ENCODE measurements around the gene MLF2.

MLF2 gene

DNA sequence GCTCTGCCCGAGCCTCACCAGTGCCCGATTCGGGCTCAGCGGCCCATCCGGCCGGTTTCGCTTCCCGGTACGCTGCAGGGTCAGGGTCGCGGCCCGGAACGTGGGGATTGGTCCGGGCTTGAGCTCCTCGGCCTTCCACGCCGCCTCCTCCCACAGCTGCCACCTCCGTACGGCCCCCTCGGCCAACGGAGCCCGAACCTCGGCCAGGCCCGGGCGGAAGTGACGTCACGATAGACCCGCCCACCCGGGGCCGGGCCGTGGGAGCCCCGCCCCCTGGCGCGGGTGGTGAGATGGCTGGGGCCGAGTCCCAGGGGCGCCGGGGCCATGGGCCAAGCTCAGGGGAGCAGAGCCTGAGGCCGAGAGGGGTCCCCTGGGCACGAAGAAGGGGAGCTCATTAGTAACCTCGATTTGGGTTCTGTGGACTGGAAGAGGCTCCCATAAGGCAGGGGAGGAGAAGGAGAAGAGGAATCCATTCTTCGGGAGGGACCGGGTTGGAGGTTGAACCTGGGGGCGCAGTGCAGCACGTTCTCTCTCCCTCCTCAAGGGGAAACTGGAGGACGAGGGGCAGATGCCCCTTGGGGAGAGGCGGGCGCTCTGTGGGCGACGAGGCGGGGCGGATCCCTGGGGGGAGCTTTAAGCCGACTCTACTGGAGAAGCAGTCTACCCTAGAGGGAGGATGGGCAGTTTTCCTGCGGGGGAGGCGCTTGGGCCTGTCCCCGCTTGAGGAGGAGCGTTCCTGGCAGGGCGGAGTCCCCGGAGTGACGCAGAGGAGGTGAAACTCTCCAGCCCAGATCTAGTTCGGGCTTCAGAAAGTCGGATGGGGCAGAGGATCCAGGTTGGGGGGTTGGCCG, at the start of gene MLF2:
Gene MLF2 (minus strand): TSS at position 221 of the 851 bp plus-strand sequence. CDS start 807 bp downstream, outside the sequence.
- DNase-seq = peak; percentile 97

DNA sequence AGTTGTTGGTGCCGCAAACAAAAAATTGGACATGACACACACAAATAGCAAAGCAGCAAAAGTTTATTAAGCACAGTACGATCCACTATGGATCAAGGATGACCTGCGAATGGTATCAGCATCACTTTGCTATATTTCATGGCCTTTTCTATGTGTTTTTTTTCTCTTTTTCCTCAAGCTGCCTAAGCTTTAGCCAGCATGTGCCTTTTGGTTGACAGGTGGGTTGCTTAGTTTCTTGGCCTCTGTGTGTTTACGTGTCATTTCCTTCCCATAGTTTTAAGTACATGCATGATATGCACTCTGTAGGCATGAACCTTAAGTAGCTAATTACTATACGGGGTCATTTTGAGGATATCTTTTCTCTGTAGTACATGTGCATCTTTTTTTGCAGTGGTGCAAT, 46.2 kb upstream of the MLF2 start:
- DNase-seq = no peak

DNA sequence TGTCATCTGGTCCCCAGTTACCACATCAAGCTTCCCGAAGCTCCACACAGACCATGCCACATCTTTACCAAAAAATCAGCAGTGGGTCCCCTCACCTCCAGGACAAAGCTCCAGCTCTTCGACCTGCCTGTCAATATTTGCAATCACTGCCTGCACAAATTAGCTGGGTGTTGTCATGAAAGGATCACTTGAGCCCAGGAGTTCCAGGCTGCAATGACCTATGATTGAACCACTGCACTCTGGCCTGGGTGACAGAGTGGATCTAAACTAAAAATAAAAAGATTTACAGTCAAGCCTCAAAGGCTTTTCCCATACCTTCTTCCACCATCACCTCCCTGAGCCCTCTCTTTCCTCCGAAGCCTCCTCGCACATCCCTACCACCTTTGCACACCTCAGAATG, 43.6 kb upstream of the MLF2 start:
- no peak for DNase-seq

GRCh38 chr12:6795088-6795487, 42.1 kb upstream of the MLF2 start:
- DNase-seq = no peak

- DNase-seq = no peak
Observed at GRCh38 chr12:6792522-6793201, 39.7 kb upstream of the MLF2 start.

DNA sequence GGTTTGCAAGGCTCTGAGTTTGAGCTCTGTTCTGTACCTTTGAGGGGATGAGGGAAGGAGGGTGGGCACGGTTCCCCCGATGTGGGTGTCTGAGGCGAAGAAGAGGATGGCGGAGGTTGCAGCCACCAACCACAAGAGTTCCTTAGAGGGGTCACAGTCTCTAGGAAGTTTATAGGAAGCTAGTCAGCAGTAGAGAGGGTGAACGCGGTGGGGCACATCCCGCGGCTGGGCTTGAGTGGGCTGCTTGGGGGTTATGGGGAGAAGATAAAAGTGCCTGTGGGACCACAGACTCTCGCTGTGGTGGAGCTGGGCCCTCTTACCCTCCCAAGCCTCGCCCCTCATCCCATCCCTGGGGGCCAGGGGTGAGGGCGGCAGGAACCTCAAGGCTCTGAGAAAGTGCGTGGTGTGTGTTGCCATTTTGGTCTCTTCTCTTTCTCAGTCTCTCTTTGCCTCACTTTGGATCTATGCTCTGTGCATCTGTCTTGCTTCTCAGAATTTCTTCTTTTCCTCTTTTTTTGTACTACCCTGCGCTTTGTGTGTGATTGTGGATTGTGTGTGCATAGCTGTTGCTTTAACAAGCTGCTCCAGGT, 39.1 kb upstream of the MLF2 start:
- no peak for DNase-seq

GRCh38 chr12:6790496-6791150, 37.7 kb upstream of the MLF2 start:
- DNase-seq = no peak

- no peak for DNase-seq
Observed at GRCh38 chr12:6788972-6789924, 36.3 kb upstream of the MLF2 start, which contains the start of gene CD4. Gene CD4 (plus strand): TSS chr12:6789528. CDS start chr12:6800139, 10,611 bp downstream.

DNA sequence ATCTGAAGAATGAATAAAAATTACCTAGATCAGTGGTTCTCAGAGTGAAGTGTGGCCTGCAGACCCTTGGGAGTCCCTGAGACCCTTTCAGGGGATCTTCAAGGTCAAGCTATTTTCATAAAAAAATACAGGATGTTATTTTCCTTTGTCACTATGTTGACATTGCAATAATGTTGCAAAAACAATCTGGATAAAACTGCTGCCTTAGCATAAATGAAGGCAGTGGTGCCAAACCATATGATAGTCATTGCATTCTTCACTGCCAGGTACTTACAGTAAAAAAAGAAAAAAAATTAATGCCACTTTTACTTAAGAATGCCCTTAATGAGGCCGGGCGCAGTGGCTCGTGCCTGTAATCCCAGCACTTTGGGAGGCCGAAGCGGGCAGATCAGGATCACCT, 34.4 kb upstream of the MLF2 start:
- DNase-seq = no peak

- no peak for DNase-seq
Observed at GRCh38 chr12:6786416-6787094, 33.6 kb upstream of the MLF2 start.

DNA sequence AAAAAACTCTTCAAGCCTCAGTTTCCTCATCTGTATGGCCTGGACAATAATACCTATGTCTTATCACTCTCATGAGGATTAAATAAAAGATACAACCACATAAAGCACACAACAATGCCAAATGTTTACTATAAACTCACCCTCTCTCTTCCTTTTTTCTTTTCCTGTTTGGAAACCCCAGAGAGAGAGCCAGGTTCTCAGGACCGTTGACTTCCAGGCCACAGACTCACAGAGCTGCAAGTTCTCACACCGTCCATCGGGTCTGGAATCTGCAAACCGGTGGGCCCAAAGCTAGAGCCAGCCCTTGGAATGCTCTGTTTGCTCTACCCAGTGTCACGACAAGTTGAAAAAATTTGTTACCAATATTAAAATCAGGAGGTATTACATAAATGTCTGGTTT, 31.8 kb upstream of the MLF2 start:
- DNase-seq = no peak

- DNase-seq = no peak
Observed at GRCh38 chr12:6784296-6784695, 31.4 kb upstream of the MLF2 start.

DNA sequence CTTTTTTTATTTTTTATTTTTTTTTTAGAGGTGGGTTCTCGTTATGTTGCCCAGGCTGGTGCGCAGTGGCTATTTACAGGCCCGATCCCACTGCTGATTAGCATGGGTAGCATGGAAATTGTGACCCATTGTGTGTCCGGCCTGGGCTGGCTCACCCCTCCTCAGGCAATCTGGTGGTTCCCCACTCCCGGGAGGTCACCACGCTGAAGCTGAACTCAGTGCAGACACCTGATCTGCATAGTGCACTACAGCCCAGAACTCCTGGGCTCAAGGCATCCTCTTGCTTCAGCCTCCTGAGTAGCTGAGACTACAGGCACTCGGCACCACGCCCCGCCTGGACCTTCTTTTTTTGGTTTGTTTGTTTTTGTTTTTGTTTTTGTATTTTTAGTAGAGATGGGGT, 30.9 kb upstream of the MLF2 start:
- no peak for DNase-seq

DNA sequence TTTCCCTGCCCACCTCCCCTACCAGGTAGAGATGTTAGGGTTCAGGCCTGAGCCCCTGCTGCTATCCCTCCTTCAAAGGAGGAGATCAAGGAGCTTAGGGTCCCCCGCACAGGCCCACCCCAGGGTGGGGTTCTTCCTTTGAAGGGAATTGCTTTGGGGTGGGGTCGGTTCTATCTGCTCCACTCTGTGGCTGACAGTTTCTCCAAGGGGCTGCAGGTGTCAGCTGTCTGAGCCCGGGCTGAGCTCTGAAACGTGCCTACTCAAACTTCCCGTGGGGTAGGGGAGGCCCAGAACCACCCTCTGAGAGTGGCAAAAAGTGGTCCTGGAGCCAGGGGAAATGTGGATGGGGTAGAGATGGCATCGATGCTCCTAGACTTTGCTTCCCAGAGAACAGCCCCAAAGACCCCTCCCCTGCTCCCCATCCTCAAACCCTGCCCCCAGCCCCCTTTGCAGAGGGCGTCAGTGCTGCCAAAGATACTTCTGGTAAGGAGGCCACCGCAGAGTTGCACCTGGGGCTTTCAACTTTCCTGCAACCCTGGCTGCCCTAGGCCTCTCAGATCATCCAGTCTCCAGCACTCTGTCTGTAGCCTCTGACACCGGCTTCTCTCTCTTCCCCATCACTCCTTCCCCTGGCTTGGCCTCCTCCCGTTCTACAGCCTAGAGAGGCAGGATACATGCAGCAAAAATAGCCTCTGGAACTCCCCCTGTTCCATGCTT, 30.1 kb upstream of the MLF2 start:
- no peak for DNase-seq

- no peak for DNase-seq
Observed at GRCh38 chr12:6782119-6782518, 29.2 kb upstream of the MLF2 start.

DNA sequence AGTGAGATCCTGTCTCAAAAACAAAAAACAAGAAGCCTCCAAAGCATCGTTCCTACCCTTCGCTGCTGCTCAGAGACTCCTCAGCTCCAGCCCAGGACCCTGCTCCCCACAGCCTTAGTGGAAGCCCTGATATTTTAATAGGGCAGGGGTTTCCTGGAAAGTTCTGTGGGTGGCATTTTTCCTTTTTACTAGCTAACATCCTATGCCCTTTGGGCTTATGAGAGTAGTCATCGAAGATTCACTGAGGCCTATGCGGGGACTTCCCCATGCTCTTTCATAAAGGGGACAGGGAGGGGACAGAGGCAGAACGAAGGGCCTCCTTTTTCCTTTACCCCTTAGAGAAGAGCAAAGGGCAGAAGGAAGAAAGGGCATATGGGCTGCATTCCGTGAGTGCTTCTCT, 27.6 kb upstream of the MLF2 start:
- no peak for DNase-seq

- no peak for DNase-seq
Observed at GRCh38 chr12:6779708-6780432, 26.9 kb upstream of the MLF2 start.

- peak; percentile 91 for DNase-seq
Observed at GRCh38 chr12:6778574-6779550, 25.9 kb upstream of the MLF2 start.

GRCh38 chr12:6778217-6778573, 25.3 kb upstream of the MLF2 start:
- DNase-seq = no peak

Measured in kidney glomerular epithelial cell (primary cell).